Sigmoid colon (tissue), 7 donors: Measurements from ENCODE around the gene SCTR. TPM values are rescaled to one million over a fixed set of nuclear protein-coding genes. Genes with fewer than 3 reads are reported as not detected.

Experiments used
- DNase-seq: peaks from one replicate; pipeline ENCODE4 v3.0.0-alpha.2; 2019
- H3K27ac ChIP-seq, 4 donors: fragments of 200-600 bp; sonication (generic); one replicate each; pipeline ENCODE4 v1.5.1; 2016 to 2019; ENCODE audit warnings: mild to moderate bottlenecking in 1 of 4
- H3K27me3 ChIP-seq, 3 donors: fragments of 200-600 bp; sonication (generic); one replicate each; pipeline ENCODE4 v1.5.1; 2019; ENCODE audit warnings: mild to moderate bottlenecking in 1 of 3
- H3K36me3 ChIP-seq, 4 donors: fragments of 200-600 bp; sonication (generic); one replicate each; pipeline ENCODE4 v1.5.1; 2016 to 2019
- H3K4me1 ChIP-seq, 4 donors: fragments of 200-600 bp; sonication (generic); one replicate each; pipeline ENCODE4 v1.5.1; 2017 to 2019
- H3K4me3 ChIP-seq, 4 donors: fragments of 200-600 bp; sonication (generic); one replicate each; pipeline ENCODE4 v1.5.1; 2017 to 2019; ENCODE audit warnings: mild to moderate bottlenecking in 2 of 4, moderate library complexity in 1 of 4
- H3K9me3 ChIP-seq, 4 donors: fragments of 200-600 bp in 3 of 4; sonication (generic) in 3 of 4; one replicate each; pipeline versions ENCODE4 v1.5.1 to v1.6.1; 2013 to 2019
- CTCF ChIP-seq, 4 experiments: fragments of 450-650 bp in 3 of 4; fragments of 200-600 bp in 1 of 4; IDR thresholded peaks; one replicate each; pipeline ENCODE4 v1.5.1; 2016 to 2019; ENCODE audit warnings: antibody characterized with exemption in 4 of 4, mild to moderate bottlenecking in 3 of 4, moderate library complexity in 2 of 4
- EP300 ChIP-seq, 4 donors: sonication (generic); formaldehyde crosslinking; IDR thresholded peaks; one replicate each; pipeline ENCODE4 v1.6.1; 2017; ENCODE audit warnings: antibody characterized with exemption in 4 of 4
- POLR2A ChIP-seq, 2 donors: fragments of 450-650 bp; IDR thresholded peaks; one replicate each; pipeline ENCODE4 v1.6.1; 2016; ENCODE audit warnings: antibody characterized with exemption in 2 of 2, mild to moderate bottlenecking in 2 of 2, moderate library complexity in 2 of 2
- POLR2AphosphoS5 ChIP-seq, 4 donors: sonication (generic); formaldehyde crosslinking; IDR thresholded peaks; one replicate each; pipeline ENCODE4 v1.6.1; 2017; ENCODE audit warnings: antibody characterized with exemption in 4 of 4
- WGBS, 2 donors: extraction: QIAGEN DNeasy Blood & Tissue Kit; methylation state at CpG; one replicate each; pipeline ENCODE4 v1.1.7; 2013; 5-methylcytosine and 5-hydroxymethylcytosine counted together
- intact Hi-C: fragments of 100-400 bp; cut with DNase I; formaldehyde crosslinking; loops from one replicate; pipeline ENCODE4 v1.15.1; 2023
- polyA plus RNA-seq, 3 donors: library from polyadenylated mRNA; stranded (reverse); fragments of 200-250 nt; gene quantifications; one replicate each; pipeline ENCODE4 v1.2.3, GENCODE V29; 2013
- total RNA-seq, 4 donors: library from RNA; depleted of rRNA; stranded (reverse); fragments of >200 nt; gene quantifications; one replicate each; pipeline ENCODE4 v1.1.0, GENCODE V29; 2016
- donor health status: healthy with polysubstance abuse.
- donor health status: Bipolar disorder and iron deficiency.
- donor health status: healthy.

Gene SCTR
- total and polyA plus RNA-seq, 7 donors: 0.16 TPM; not detected in 6

- Histone ChIP-seq H3K27me3 (peaks cover 15 to 33% (median 19%) of the 10 kb centered on the region in 3 donors), H3K36me3 (no peaks in the 10 kb centered on the region), H3K4me3 (no peak overlapping the region), H3K4me1 (peaks cover 0 to 25% (median 17%) of the 10 kb centered on the region in 4 donors), H3K27ac (no peak overlapping the region), H3K9me3 (no peaks in the 10 kb centered on the region)
- no peak for DNase-seq
- no peak for TF ChIP-seq CTCF (IDR thresholded peaks at IDR 0.05)
- TF ChIP-seq POLR2AphosphoS5 (IDR thresholded peaks at IDR 0.05): peak in 1 of 4 donors; percentile 10
- 79 to 84% methylated on average over 11 of the region's 11 CpGs for WGBS, 2 donors
- intact Hi-C loops: no loop called here
Measured at GRCh38 chr2:119521433-119522050, 2.7 kb downstream of the SCTR start.

- Histone ChIP-seq H3K4me3 (no peak overlapping the region), H3K9me3 (no peaks in the 10 kb centered on the region), H3K36me3 (no peaks in the 10 kb centered on the region), H3K27ac (no peak overlapping the region), H3K4me1 (peaks cover 0 to 25% (median 17%) of the 10 kb centered on the region in 4 donors), H3K27me3 (peaks cover 15 to 33% (median 19%) of the 10 kb centered on the region in 3 donors)
- TF ChIP-seq POLR2AphosphoS5 (IDR thresholded peaks at IDR 0.05) (no peak), EP300 (IDR thresholded peaks at IDR 0.05) (no peak), CTCF (IDR thresholded peaks at IDR 0.05) (no peak), POLR2A (IDR thresholded peaks at IDR 0.05) (no peak)
- DNase-seq: no peak
- intact Hi-C loops: no loop called here
- 85% methylated on average over 3 of the region's 3 CpGs for WGBS, 2 donors
Measured at GRCh38 chr2:119520696-119521432, 3.4 kb downstream of the SCTR start.

GRCh38 chr2:119519057-119519408 lies 5.2 kb downstream of the SCTR start:
- Histone ChIP-seq H3K9me3 (no peaks in the 10 kb centered on the region), H3K27ac (no peak overlapping the region), H3K27me3 (peaks cover 10 to 21% (median 14%) of the 10 kb centered on the region in 3 donors), H3K4me1 (peaks cover 0 to 21% (median 13%) of the 10 kb centered on the region in 4 donors), H3K4me3 (no peak overlapping the region), H3K36me3 (no peaks in the 10 kb centered on the region)
- intact Hi-C loops: no loop called here
- no peak for TF ChIP-seq POLR2A (IDR thresholded peaks at IDR 0.05)
- no peak for DNase-seq
- 93 to 96% methylated on average over 10 of the region's 10 CpGs for WGBS, 2 donors

GRCh38 chr2:119518401-119519056 lies 5.8 kb downstream of the SCTR start:
- no peak for DNase-seq
- H3K4me1 ChIP-seq: peaks cover 0 to 16% (median 9%) of the 10 kb centered on the region in 4 donors
- no peak overlapping the region for H3K27ac ChIP-seq
- intact Hi-C loops: no loop called here
- 89 to 90% methylated on average over 10 of the region's 10 CpGs for WGBS, 2 donors
- peaks cover 5 to 16% (median 9%) of the 10 kb centered on the region in 3 donors for H3K27me3 ChIP-seq
- TF ChIP-seq POLR2A (IDR thresholded peaks at IDR 0.05) (no peak), CTCF (IDR thresholded peaks at IDR 0.05) (no peak), POLR2AphosphoS5 (IDR thresholded peaks at IDR 0.05) (no peak), EP300 (IDR thresholded peaks at IDR 0.05) (no peak)
- no peaks in the 10 kb centered on the region for H3K36me3 ChIP-seq
- H3K4me3 ChIP-seq: no peak overlapping the region
- H3K9me3 ChIP-seq: no peaks in the 10 kb centered on the region

GRCh38 chr2:119517433-119517832 lies 6.8 kb downstream of the SCTR start:
- DNase-seq: no peak
- Histone ChIP-seq H3K4me3 (no peak overlapping the region), H3K9me3 (no peaks in the 10 kb centered on the region), H3K4me1 (peaks cover 0 to 13% (median 8%) of the 10 kb centered on the region in 4 donors), H3K36me3 (no peaks in the 10 kb centered on the region), H3K27me3 (peaks cover 0 to 5% (median 0%) of the 10 kb centered on the region in 3 donors), H3K27ac (no peak overlapping the region)
- intact Hi-C loops: no loop called here
- WGBS, 2 donors: 17 to 29% methylated on average over 7 of the region's 7 CpGs
- TF ChIP-seq EP300 (IDR thresholded peaks at IDR 0.05): no peak
- TF ChIP-seq CTCF (IDR thresholded peaks at IDR 0.05): peak in 2 of 4 experiments; percentile 31 to 34
